ENCODE data around the gene CCSER2.
"Not testable (repeated sequence)": the region's sequence is repeated elsewhere in the genome, so short reads cannot be mapped to it uniquely, and the experiment has no call there.

CCSER2 gene

DNA sequence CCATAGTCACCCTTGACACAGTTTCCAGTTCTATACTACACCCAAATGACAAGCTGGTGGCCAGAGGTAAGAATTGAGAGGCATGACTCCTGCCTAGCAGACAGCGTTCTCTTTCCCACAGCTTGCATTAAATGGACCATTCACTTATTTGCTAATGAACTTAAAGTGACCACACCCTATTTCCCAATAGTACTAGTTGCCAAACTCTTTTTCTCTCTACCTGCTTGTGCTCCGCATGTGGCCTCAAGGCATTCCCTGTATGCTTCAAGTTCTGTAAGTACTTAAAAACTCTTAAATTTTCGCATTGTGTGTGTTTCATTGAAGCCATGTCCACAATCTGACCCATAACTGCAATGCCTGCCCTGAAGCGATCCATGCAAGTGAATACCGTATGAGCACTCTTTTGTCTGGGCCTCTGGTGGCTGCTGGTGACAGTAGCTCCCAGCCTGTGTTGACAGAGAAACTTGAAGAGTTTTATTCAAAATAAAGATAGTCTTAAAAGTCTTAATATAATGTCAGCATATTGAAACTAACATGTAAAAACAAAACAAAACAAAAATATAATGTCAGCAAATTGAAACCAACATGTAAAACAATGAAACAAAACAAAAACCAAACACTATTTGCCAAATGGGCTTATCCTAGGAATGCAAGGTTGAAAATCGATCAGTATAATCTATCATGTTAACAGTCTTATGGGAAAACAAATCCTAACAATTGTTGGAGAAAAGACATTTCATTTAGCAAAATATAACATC is 73.6 kb downstream of the CCSER2 start:
- DNase-seq = no peak

DNA sequence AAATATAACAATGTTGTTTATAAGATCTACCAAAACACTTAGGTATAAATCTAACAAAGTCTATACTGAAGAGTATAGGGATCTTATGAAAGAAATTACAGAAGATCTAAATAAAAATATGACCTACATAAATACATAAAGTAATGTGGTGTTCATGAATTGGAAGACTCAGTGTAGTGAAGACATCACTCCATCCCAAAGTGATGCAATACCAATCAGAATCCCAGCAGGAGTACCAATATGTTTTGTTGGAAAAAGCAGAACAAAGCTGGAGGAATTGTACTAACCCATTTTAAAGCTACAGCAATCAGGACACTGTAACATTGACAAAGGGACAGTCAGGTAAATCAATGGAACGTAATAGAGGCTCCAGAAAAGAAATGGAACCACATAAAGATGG is 76.4 kb downstream of the CCSER2 start:
- DNase-seq = no peak

DNA sequence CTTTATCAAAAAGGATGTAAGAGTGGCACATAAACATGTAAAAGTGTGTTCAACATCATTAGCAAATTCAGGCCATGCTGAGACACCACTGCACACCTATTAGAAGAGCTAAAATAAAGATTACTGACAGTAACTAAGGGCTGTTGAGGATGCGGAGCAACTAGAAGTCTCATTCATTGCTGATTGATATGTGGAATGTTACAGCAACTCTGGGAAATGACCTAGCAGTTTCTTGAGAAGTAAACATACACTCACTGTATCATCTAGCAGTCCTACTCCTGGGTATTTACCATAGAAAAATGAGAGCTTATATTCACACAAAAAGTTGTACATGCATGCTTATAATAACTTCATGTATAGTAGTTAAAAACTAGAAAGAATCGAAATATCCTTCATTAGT is 77.3 kb downstream of the CCSER2 start:
- no peak for DNase-seq

DNA sequence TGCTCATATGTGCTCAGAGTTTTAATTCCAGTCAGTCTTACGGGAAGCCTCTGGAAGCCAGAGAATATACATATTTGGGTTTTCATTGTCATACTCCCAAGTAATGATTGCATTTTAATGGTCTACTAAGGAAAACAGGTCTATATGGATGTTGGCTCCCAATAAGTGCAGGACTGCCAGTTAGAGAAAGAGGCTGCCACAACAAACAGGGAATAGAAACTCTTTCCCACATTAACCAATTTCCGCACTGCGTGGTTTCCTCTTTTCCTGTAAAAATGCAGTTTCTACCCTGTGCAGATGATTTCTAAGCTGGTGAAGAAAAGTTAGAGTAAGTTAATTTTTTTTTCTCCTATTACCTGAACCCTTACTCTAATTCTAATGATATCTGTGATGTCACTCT is 78.2 kb downstream of the CCSER2 start:
- no peak for DNase-seq

DNA sequence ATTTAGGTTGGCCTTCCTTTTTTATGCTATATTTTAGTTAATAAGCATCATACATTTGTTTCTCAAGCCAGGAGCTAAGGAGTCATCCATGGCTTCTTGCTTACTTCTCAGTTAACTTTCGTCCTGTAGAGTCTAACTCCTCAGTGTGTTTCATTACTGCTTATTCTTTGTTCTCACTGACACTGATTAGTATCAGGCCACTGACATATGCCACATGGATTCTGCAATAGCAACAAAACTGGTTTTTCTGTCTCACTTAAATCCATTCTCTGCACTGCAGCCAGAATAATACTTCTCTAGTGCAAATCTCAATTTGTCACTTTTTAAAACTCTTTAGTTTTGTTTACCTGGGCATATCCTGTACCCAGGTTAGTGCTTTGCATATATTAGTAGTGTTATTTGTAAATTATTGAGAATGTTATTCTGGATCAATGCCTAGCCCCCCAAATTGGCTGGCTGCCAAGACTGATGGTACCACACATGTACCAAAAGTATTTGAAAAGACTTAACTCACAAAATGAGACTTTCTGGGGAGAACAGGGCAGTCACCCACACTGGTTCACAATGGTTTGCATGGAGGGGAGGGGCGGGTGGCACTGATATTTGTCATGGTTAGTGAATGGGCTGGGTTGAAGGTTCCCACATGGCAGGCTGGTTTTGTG is 79.1 kb downstream of the CCSER2 start:
- no peak for DNase-seq

DNA sequence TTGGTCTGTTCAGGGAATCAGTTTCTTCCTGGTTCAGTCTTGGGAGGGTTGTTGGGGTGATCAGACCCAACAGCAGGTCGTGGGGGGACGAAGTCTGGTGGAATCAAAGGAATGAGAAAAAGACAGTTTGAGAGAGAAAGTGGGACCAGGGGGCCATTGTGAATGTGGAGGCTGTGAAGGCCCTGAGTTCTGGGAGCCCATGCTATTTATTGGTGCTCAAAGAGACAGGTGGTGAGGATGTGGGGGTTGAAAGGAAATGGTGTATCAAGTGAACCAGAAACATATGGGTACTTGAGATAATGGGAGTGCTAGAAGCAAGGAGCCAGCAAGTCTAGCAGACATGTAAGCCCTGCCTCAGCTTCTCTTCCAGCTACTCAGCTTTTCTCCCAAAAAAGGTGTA is 84.1 kb downstream of the CCSER2 start:
- DNase-seq = no peak

DNA sequence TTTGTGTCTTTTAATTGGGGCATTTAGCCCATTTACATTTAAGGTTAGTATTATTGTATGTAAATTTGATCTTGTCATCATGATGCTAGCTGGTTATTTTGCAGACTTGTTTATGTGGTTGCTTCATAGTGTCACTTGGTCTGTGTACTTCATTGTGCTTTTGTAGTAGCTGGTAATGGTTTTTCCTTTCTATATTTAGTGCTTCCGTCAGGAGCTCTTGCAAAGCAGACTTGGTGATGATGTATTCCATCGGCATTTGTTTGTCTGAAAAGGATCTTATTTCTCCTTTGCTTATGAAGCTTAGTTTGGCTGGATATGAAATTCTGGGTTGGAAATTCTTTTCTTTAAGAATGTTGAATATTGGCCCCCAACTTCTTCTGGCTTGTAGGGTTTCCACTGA is 85.7 kb downstream of the CCSER2 start:
- DNase-seq = not testable (repeated sequence)

DNA sequence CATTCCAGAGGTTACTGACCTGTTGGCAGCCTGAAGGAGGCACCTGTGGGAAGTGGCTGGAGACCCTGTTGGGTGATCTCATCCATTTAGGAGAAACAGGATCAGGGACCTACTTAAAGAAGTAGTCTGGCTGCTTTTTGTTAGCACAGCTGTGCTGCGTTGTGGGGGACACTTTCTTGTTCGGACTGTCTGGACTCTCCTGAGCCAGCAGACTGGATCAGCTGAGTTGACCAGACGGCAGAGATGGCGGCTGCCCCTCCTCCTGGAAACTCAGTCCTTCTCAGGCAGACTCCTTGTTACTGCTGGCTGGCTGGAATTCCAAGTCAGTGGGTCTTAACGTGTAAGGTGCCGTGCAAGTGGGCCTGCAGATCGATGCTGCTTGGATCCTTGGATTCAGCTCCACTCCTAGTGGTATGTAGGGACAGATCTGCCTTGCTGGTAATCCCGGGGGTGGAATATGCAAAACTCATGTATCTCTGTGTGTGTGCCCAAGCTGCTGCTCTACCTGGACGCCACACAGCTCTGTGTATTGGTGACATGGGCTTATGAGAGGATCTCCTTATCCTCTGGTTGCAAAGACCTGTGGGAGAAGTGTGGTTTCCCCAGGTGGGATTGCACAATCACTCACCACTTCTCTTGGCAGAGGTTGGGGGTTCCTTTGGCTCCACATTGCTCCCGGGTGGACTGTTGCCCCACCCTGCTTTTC is 87.3 kb downstream of the CCSER2 start:
- DNase-seq = no peak

DNA sequence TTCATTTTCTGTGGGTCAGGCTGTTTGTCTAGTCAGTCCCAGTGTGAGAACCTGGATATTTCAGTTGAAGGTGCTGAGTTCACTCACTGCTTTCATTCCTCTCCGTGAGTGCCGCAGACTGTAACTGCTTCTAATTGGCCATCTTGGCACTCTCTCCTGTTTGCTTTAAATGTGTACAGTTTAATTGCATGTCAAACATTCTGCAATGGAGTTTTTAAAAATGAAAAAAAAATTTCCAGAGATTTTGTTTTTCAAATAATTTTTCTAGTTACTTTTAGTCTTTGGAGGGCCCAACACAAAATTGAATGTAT is 87.8 kb downstream of the CCSER2 start:
- DNase-seq = no peak

DNA sequence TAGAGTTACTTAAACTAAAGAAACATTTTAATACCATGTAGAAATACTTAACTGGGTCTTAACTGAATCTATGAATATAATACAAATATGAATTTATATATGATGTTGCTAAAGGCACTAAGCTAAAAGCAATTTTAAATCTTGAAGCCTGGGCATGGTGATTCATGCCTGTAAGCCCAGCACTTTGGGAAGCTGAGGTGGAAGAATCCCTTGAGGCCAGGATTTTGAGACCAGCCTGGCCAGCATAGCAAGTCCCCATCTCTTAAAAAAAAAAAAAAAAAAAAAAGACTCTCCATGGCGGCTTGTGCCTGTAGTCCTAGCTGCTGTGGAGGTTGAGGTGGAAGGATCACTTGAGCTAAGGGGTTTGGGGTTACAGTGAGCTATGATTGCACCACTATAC is 95.3 kb downstream of the CCSER2 start:
- DNase-seq = no peak

DNA sequence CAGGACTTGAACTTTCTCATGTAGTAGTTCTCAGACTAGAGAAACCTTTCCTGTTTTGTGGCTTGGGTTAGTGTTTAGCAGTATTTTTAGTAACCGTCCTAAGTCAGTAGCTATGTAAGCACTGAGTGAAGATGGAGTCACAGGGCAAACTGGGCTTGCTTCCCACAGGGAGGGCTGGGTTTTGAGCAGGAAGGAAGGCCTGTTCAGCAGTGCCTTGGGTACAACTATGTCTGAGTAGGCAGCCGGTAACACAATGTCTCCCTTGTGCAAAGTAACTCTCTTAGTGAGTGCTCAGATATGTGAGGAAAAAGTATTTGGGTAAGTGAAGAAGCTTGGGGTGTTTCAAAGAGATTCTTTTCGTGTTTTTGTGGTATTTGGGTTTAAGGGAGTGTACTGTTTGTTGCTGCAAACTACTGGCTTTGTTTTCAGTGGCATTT is 96.4 kb downstream of the CCSER2 start:
- DNase-seq = peak; percentile 37

DNA sequence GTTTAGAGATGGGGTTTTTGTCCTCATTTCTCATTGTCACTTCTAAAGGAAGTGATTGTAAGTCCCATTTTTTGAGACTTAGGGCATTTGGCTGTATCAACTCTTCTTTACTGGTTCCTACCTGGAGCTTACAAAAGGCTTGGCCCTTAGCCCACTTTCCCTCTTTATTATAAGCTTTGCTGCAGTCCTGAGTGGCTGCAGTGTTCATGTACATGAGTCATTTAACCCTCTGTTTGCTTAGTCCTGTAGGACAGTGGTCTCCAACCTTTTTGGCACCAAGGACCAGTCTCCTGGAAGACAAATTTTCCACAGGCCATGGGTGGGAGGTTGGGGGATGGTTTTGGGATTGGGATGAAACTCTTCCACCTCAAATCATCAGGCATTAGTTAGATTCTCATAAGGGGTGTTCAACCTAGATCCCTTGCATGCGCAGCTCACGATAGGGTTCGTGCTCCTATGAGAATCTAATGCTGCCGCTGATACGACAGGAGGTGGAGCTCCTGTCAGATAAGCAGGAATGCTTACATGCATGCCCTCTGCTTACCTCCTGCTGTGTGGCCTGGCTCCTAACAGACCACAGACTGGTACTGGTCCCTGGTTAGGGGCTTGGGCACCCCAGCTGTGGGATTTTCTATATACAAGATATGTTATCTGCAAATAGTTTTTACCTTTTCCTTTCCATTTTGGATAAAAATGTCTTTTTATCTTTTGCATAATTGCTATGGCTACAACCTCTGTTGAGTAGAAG is 99.7 kb downstream of the CCSER2 start:
- DNase-seq = no peak

DNA sequence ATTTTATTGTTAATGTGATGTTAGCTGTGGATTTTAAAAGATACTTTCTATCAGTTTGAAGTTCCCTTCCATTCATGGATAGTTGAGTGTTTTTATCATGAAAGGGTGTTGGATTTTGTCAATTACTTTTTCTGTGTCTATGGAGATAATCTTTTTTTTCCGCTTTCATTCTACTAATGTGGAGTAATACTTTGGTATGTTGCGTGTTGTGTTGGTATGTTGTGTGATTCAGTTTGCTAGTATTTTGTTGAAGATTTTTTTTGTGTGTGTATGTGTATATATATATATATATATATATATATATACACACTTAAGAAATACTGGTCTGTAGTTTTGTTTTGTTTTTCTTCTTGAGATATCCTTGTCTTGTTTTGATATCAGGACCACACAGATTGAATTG is 100.3 kb downstream of the CCSER2 start:
- DNase-seq = no peak

DNA sequence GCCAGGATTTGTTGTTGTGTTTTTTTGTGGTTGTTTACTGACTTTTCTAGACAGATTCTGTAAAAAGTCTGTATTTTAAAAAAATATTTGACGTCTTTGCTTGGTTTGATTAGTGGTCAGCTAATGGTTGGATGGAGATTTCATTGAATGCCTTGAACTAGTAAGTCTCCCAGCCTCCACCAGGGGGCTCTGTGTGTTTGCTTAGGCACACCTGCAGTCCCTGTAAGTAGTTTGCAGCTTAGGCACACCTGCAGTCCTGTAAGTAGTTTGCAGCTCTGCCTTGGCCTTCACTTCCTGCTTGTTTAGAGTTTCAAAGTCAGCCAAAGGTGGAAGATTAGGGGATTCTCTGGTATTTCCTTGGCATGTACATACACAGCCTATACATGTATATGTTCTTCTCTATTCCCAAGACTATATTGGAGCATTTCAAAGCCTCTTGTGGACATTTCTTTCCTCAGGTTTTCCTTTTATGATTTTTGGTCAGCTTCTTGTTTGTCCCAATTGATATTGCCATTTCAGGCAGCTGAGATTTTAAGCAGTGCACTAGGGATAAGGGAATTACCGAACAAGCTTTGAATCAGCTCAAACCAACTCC is 101.6 kb downstream of the CCSER2 start:
- peak; percentile 82 for DNase-seq

DNA sequence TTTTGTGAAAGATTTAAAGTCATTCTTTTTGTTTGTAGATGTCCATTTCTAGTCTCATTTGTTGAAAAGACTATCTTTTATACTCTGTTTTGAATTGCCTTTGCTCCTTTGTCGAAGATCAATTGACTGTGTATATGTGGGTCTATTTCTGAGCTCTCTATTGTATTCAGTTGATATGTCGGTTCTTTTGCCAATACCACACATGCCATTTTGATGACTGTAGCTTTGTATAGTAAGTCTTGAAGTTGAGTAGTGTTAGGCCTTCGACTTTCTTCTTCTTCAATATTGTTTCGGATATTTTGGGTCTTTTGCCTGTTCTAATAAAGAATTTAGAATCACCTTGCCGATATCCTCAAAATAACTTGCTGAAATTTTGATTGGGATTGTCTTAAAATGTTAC is 104.5 kb downstream of the CCSER2 start:
- DNase-seq = no peak

DNA sequence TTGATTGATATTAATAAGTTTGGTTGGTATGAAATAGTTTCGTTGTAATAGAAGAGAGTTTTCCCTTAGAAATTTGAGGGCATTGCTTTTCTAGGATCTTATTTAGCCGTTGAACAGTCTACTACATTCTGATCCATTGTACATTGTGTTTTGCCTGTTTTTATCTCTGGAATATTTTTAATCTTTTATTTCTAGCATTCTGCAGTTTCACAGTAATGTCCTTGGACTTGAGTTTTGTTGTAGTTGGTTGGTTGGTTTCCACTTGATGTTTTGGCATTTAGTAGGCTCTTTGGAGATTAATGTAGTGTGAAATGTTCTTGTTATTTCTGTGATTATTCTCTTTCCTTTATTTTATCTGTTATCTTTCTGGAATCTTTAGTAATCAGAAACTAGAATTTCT is 112.4 kb downstream of the CCSER2 start:
- no peak for DNase-seq

DNA sequence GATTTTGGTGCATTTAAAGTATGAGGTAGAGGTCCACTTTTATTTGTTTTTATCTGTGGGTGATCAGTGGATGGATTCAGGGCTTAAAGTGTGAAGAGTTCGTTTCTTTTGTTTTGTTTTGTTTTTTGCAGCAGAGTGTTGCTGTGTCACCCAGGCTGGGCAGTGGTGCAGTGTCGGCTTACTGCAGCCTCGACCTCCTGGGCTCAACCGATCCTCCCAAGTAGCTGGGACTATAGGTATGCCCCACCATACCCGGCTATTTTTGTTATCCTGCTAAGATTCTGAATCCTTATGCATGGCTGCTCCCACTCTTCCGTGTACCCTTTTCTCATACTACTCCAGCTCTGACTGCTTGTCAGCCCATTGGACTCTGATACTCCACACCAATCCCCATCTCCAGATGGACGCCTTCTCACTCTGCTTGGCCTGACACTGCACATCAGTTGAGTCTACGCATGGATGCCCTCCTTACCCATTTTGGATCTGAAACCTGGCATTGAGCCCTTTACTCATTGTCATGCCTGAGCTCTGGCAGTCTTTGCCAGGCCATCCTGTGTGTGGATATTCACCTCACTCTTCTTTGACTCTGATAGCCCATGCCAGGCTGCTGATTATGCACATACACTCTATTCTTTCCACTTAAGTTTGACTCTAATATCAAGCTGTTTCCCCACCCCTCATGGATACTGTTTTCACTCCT is 119.5 kb downstream of the CCSER2 start:
- no peak for DNase-seq

DNA sequence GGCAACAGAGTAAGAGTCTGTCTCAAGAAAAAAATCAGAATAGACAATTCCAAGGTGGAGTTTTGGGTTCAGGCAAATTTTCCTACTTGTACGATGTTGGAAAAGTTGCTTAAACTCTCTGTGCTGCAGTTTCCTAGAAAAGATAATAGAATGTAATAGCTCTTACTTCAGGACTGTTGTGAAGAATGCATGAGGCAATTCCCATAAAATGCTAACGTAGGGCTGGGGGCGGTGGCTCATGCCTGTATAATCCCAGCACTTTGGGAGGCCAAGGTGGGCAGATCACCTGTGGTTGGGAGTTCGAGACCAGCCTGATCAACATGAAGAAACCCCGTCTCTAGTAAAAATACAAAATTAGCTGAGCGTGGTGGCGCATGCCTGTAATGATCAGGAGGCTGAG is 121.0 kb downstream of the CCSER2 start:
- not testable (repeated sequence) for DNase-seq

DNA sequence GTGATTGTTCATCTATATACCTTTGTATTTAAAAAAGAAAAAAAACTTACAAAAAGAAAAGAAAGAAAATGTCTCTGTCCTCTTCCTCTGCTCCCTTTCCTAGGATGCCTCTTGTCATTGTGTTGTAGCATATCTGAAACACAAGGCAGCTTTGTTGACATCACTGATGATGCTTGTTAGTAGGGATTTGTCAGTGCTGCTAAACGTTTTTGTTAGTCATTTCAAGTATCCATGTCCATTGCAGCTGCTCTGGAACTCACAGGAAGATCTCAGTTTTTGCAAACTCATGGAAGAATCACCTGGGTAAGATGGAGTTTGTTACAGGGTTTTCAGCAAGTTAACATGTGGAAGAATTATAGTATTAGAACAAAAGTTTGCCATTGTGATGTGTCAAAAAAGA is 123.6 kb downstream of the CCSER2 start:
- DNase-seq = no peak

DNA sequence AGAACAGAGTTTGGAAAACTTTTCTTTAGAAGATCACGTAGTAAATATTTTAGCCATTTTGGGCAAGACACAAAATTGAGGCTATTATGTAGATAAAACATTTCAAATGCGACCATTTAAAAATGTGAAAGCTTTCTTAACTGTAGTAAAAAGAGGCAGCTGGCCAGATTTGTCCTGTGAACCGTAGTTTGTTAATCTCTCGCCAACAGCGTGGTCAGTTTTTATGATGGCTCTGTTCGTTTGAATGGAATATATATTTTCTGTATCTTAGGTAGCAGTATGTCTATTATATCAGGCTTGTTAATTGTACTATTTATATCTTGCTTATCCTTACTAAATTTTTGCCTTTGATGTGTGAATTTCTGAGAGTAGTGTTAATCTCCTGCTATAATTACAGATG is 124.9 kb downstream of the CCSER2 start:
- DNase-seq = no peak

DNA sequence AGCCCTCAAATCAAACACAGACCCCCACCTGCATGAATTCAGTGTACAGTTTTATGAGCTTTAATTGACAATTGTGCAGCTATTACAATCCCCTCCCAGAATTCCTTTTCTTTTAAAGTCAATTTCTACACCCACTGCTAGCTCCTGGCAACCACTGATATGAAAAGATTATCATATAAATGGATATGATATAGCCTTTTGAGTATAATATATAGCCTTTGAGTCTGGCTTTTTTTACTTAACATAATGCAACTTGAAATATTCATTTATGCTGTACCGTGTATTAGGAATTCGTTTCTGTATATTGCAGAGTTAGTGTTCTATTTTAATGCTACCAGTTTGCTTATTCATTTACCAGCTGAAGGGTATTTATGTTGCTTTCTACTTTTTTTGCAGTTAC is 127.7 kb downstream of the CCSER2 start:
- no peak for DNase-seq

DNA sequence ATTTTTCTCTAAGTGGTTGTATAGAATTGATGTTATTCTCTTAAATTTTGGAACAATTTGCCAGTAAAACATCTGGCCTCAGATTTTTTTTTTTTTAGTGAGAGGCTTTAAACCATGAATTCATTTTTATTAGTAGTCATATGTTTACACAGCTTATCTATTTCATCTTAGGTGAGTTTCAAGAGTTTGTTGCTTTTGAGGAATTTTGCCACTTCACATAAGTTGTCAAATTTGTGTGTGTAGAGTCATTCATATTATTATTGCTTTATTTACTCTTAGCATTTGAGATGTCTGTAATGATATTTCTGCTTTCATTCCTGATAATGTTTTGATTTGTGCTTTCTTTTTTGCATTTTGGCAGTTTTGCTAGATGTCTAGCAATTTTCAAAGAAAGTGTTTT is 132.1 kb downstream of the CCSER2 start:
- no peak for DNase-seq

DNA sequence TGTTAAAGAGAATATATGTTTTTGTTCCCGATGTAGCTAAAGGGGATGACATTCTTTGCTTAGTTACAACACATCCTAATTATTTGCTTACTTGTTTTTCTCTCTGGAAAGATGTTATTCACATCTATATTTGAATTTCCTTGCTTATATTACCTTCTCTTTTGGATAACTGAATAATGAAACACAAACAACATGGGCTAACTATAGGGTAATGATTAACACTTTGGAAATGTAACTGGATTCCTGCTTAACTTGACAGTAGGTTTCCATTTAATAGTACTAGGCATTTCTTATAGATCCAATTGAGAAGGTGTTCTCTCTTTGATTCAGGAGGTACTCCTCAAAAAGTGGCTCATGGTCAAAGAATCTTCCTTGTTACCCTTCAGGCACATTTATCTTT is 141.1 kb downstream of the CCSER2 start:
- DNase-seq = no peak

Data from stimulated activated CD8-positive, alpha-beta memory T cell treated with anti-CD3 and anti-CD28 coated beads, Interleukin-4, amount 100 ng/mL, for 48 hours (primary cell).